ENCODE measurements around the gene RGS3.
"Not testable (repeated sequence)": the region's sequence is repeated elsewhere in the genome, so short reads cannot be mapped to it uniquely, and the experiment has no call there.

The RGS3 gene

DNA sequence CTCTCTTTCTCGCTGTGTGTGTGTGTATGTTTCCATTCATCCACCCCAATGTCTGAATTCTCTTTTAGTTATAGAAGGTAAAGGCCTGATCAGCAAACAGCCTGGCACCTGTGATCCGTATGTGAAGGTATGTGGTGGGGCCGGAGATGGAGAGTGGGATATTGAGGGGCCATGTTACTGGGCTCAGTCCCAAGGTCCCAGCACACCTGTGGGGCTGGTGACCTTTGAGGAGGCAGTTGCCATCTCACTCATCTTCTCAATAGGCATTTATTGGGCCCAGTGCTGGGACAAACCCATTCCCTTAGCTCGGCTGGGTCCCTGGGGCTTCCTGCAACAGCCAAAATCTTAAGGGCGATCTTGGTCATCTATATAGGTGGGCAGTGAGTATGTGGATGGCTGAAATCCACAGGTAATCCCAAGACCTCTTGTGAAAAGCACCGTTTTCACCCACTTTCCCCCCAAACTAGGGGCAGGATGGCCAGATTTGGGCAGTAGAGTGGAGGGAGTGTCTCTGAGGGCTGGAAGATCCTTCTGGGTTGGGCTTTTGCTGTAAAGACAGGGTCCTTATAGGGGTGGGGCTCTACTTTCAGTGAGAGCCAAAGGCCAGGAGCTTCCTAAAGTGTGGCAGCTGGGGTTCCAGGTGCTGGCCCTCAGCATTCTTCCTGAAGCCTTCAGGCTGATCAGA is 19.6 kb downstream of the RGS3 start:
- peaks cover 17% of the 10 kb centered on the region for H3K4me1 ChIP-seq (ENCODE audit: control insufficient read depth, insufficient read depth, low read length)
- H3K27me3 ChIP-seq (ENCODE audit: control insufficient read depth, insufficient read depth, low read length), result no peaks in the 10 kb centered on the region
- H3K36me3 ChIP-seq (ENCODE audit: control insufficient read depth, insufficient read depth, low read length), result no peaks in the 10 kb centered on the region
- H3K9ac ChIP-seq (ENCODE audit: low read length), result no peak overlapping the region
- peak overlapping the region; percentile 80 for H3K27ac ChIP-seq (ENCODE audit: low read depth, low read length)
- no peak overlapping the region for H3K4me3 ChIP-seq (ENCODE audit: low read length)

DNA sequence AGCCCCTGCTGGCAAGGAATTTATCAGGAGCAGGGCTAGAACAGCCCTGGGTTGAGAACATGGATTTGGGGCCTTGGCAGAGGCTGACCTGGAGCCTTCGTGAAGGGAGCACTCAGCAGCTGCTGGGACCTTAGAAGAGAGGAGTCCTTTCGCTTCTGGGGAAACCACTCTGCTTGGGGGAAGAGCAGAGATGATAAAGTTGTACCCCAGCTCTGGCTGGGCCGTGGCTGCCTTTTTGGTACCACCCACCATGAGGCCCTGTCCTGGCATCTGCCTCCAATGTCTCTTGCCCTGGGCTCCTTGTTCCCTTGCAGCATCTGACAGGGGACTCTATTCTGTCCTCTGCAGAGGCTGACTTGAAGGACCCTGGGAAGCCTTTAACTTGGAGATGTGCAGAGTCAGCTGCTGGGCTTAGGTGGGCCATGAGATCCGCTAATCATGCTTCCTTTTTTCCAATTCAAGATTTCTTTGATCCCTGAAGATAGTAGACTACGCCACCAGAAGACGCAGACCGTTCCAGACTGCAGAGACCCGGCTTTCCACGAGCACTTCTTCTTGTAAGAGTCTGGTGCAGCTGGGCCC is 20.2 kb downstream of the RGS3 start:
- H3K36me3 ChIP-seq (ENCODE audit: control insufficient read depth, insufficient read depth, low read length), result no peaks in the 10 kb centered on the region
- no peaks in the 10 kb centered on the region for H3K27me3 ChIP-seq (ENCODE audit: control insufficient read depth, insufficient read depth, low read length)
- no peak overlapping the region for H3K4me3 ChIP-seq (ENCODE audit: low read length)
- no peak overlapping the region for H3K9ac ChIP-seq (ENCODE audit: low read length)
- peak overlapping the region; percentile 80 for H3K27ac ChIP-seq (ENCODE audit: low read depth, low read length)
- H3K4me1 ChIP-seq (ENCODE audit: control insufficient read depth, insufficient read depth, low read length), result peaks cover 23% of the 10 kb centered on the region

- Histone ChIP-seq H3K4me1 (ENCODE audit: control insufficient read depth, insufficient read depth, low read length) (peaks cover 23% of the 10 kb centered on the region), H3K9ac (ENCODE audit: low read length) (no peak overlapping the region), H3K4me3 (ENCODE audit: low read length) (no peak overlapping the region), H3K36me3 (ENCODE audit: control insufficient read depth, insufficient read depth, low read length) (no peaks in the 10 kb centered on the region), H3K27ac (ENCODE audit: low read depth, low read length) (peak overlapping the region; percentile 80), H3K27me3 (ENCODE audit: control insufficient read depth, insufficient read depth, low read length) (no peaks in the 10 kb centered on the region)
Observed at GRCh38 chr9:113484258-113484730, 20.8 kb downstream of the RGS3 start.

GRCh38 chr9:113485761-113486115 is 22.2 kb downstream of the RGS3 start:
- Histone ChIP-seq H3K9ac (ENCODE audit: low read length) (no peak overlapping the region), H3K27me3 (ENCODE audit: control insufficient read depth, insufficient read depth, low read length) (no peaks in the 10 kb centered on the region), H3K36me3 (ENCODE audit: control insufficient read depth, insufficient read depth, low read length) (no peaks in the 10 kb centered on the region), H3K4me1 (ENCODE audit: control insufficient read depth, insufficient read depth, low read length) (peaks cover 23% of the 10 kb centered on the region), H3K27ac (ENCODE audit: low read depth, low read length) (peak overlapping the region; percentile 85), H3K4me3 (ENCODE audit: low read length) (no peak overlapping the region)

DNA sequence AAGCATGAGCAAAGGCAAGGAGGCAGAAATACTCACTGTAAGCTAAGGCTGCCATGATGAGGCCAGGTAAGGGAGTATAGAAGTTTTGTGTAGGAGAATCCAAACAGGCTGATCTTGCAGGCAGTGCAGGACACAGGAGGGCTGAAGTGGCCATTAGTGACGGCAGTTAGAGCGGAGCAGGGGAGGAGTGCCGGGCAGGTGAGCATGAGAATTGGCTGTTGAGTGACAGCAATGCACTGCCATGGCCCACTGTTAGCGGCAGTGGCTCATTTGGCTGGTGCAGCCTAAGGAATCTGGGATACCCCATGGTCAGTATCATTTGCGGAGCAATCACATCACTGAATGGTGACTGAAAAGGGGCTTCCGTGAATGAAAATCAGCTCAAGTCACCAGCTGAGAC is 22.8 kb downstream of the RGS3 start:
- Histone ChIP-seq H3K4me3 (ENCODE audit: low read length) (no peak overlapping the region), H3K4me1 (ENCODE audit: control insufficient read depth, insufficient read depth, low read length) (peaks cover 23% of the 10 kb centered on the region), H3K27ac (ENCODE audit: low read depth, low read length) (peak overlapping the region; percentile 85), H3K9ac (ENCODE audit: low read length) (no peak overlapping the region), H3K27me3 (ENCODE audit: control insufficient read depth, insufficient read depth, low read length) (no peaks in the 10 kb centered on the region), H3K36me3 (ENCODE audit: control insufficient read depth, insufficient read depth, low read length) (no peaks in the 10 kb centered on the region)

- H3K4me3 ChIP-seq (ENCODE audit: low read length), result no peak overlapping the region
- peaks cover 30% of the 10 kb centered on the region for H3K4me1 ChIP-seq (ENCODE audit: control insufficient read depth, insufficient read depth, low read length)
- no peaks in the 10 kb centered on the region for H3K36me3 ChIP-seq (ENCODE audit: control insufficient read depth, insufficient read depth, low read length)
- H3K27ac ChIP-seq (ENCODE audit: low read depth, low read length), result peak overlapping the region; percentile 35
- no peak overlapping the region for H3K9ac ChIP-seq (ENCODE audit: low read length)
- no peaks in the 10 kb centered on the region for H3K27me3 ChIP-seq (ENCODE audit: control insufficient read depth, insufficient read depth, low read length)
Observed at GRCh38 chr9:113488071-113488470, 24.5 kb downstream of the RGS3 start.

- H3K36me3 ChIP-seq (ENCODE audit: control insufficient read depth, insufficient read depth, low read length), result no peaks in the 10 kb centered on the region
- no peaks in the 10 kb centered on the region for H3K27me3 ChIP-seq (ENCODE audit: control insufficient read depth, insufficient read depth, low read length)
- H3K4me3 ChIP-seq (ENCODE audit: low read length), result no peak overlapping the region
- H3K4me1 ChIP-seq (ENCODE audit: control insufficient read depth, insufficient read depth, low read length), result peaks cover 25% of the 10 kb centered on the region
- H3K9ac ChIP-seq (ENCODE audit: low read length), result no peak overlapping the region
- H3K27ac ChIP-seq (ENCODE audit: low read depth, low read length), result peak overlapping the region; percentile 35
Observed at GRCh38 chr9:113488490-113488889, 25.0 kb downstream of the RGS3 start.

GRCh38 chr9:113491147-113491546 is 27.6 kb downstream of the RGS3 start:
- H3K27ac ChIP-seq (ENCODE audit: low read depth, low read length); H3K9ac ChIP-seq (ENCODE audit: low read length); H3K4me3 ChIP-seq (ENCODE audit: low read length); H3K27me3 ChIP-seq (ENCODE audit: control insufficient read depth, insufficient read depth, low read length); H3K36me3 ChIP-seq (ENCODE audit: control insufficient read depth, insufficient read depth, low read length): not testable (repeated sequence)
- H3K4me1 ChIP-seq (ENCODE audit: control insufficient read depth, insufficient read depth, low read length), result peaks cover 14% of the 10 kb centered on the region

- Histone ChIP-seq H3K4me3 (ENCODE audit: low read length) (no peak overlapping the region), H3K9ac (ENCODE audit: low read length) (no peak overlapping the region), H3K27me3 (ENCODE audit: control insufficient read depth, insufficient read depth, low read length) (no peaks in the 10 kb centered on the region), H3K4me1 (ENCODE audit: control insufficient read depth, insufficient read depth, low read length) (peaks cover 14% of the 10 kb centered on the region), H3K27ac (ENCODE audit: low read depth, low read length) (no peak overlapping the region), H3K36me3 (ENCODE audit: control insufficient read depth, insufficient read depth, low read length) (no peaks in the 10 kb centered on the region)
Observed at GRCh38 chr9:113492343-113493202, 29.0 kb downstream of the RGS3 start.

DNA sequence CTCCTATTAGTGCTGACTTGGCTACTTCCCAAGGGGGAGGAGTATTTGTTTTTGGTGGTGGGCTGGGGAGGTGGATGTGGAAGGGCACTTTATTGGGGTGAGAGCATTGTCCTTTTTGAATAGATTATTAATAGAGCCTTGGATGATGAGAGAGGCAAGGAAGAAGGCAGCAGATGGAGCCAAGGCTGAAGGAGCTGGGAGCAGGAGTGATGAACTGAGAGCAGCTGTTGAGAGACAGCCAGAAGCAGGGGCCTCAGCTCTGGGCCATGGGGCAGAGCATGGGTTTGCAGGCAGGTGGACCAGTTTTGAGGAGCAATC is 29.6 kb downstream of the RGS3 start:
- Histone ChIP-seq H3K36me3 (ENCODE audit: control insufficient read depth, insufficient read depth, low read length) (no peaks in the 10 kb centered on the region), H3K4me3 (ENCODE audit: low read length) (no peak overlapping the region), H3K27ac (ENCODE audit: low read depth, low read length) (no peak overlapping the region), H3K27me3 (ENCODE audit: control insufficient read depth, insufficient read depth, low read length) (no peaks in the 10 kb centered on the region), H3K4me1 (ENCODE audit: control insufficient read depth, insufficient read depth, low read length) (peaks cover 14% of the 10 kb centered on the region), H3K9ac (ENCODE audit: low read length) (no peak overlapping the region)

DNA sequence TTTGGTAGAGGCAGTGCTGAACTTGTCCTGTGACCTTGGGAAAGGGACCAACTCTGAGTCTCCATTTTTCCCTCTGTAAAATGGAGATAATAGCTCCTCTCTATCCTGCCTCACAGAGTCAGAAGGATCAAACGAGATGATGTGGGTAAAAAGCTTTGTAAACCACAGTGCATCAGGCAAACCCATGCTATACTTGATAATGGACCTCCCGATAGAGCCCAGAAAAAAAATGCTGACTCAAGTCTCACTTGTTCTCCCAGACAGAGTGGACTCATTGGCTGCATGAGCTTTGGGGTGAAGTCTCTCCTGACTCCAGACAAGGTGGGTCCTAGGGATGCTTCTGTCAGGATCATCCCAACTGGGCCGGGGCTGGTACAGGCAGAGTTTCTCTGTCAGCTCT is 32.0 kb downstream of the RGS3 start:
- Histone ChIP-seq H3K9ac (ENCODE audit: low read length) (no peak overlapping the region), H3K4me3 (ENCODE audit: low read length) (no peak overlapping the region), H3K27ac (ENCODE audit: low read depth, low read length) (no peak overlapping the region), H3K36me3 (ENCODE audit: control insufficient read depth, insufficient read depth, low read length) (no peaks in the 10 kb centered on the region), H3K4me1 (ENCODE audit: control insufficient read depth, insufficient read depth, low read length) (peaks cover 8% of the 10 kb centered on the region), H3K27me3 (ENCODE audit: control insufficient read depth, insufficient read depth, low read length) (no peaks in the 10 kb centered on the region)

DNA sequence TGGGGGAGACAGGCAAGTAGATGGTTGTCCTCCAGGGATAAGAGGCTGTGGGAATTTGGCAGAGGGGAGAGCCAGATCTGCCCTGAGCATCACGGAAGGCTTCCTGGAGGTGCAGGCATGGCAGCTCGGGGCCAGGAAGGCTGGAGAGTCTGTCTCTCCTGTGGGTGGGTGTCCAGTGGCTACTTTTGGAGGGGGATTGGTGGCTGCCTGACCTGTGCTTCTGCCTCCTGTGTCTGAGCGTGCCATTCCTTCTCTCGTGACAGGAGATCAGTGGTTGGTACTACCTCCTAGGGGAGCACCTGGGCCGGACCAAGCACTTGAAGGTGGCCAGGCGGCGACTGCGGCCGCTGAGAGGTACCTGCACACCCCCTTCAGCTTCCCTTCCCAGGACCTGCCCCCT is 33.5 kb downstream of the RGS3 start:
- H3K9ac ChIP-seq (ENCODE audit: low read length), result no peak overlapping the region
- peaks cover 8% of the 10 kb centered on the region for H3K4me1 ChIP-seq (ENCODE audit: control insufficient read depth, insufficient read depth, low read length)
- no peaks in the 10 kb centered on the region for H3K36me3 ChIP-seq (ENCODE audit: control insufficient read depth, insufficient read depth, low read length)
- H3K27me3 ChIP-seq (ENCODE audit: control insufficient read depth, insufficient read depth, low read length), result no peaks in the 10 kb centered on the region
- no peak overlapping the region for H3K27ac ChIP-seq (ENCODE audit: low read depth, low read length)
- no peak overlapping the region for H3K4me3 ChIP-seq (ENCODE audit: low read length)

All from rectal smooth muscle tissue (tissue), 1 donor.